Tibial artery (tissue), 4 donors: ENCODE data around the gene PIGN.
"Not testable (repeated sequence)": the region's sequence is repeated elsewhere in the genome, so short reads cannot be mapped to it uniquely, and the experiment has no call there.

Experiments used
- DNase-seq, 2 donors: peaks; one replicate each; pipeline ENCODE4 v3.0.0-alpha.2; 2019
- H3K27ac ChIP-seq, 2 donors: fragments of 200-600 bp; sonication (generic) in 1 of 2; 1 replicate in 1 of 2; 2 replicates in 1 of 2; pipeline ENCODE4 v1.5.1; 2018 to 2019; ENCODE audit warnings: mild to moderate bottlenecking in 1 of 2
- H3K27me3 ChIP-seq, 2 donors: fragments of 200-600 bp; sonication (generic) in 1 of 2; one replicate each; pipeline versions ENCODE4 v1.5.1 to v1.6.0; 2016 to 2019
- H3K36me3 ChIP-seq, 3 donors: fragments of 200-600 bp; sonication (generic) in 2 of 3; one replicate each; pipeline ENCODE4 v1.5.1; 2016 to 2019; ENCODE audit warnings: mild to moderate bottlenecking in 2 of 3
- H3K4me1 ChIP-seq, 4 donors: fragments of 200-600 bp; sonication (generic) in 2 of 4; 1 replicate in 3 of 4; 2 replicates in 1 of 4; pipeline ENCODE4 v1.5.1; 2016 to 2019
- H3K4me3 ChIP-seq, 2 donors: fragments of 200-600 bp; sonication (generic) in 1 of 2; 1 replicate in 1 of 2; 2 replicates in 1 of 2; pipeline ENCODE4 v1.5.1; 2018 to 2019; ENCODE audit warnings: mild to moderate bottlenecking in 2 of 2
- H3K9me3 ChIP-seq, 3 donors: fragments of 200-600 bp; sonication (generic) in 1 of 3; one replicate each; pipeline ENCODE4 v1.5.1; 2016 to 2019
- intact Hi-C: fragments of 100-400 bp; cut with DNase I; formaldehyde crosslinking; loops from one replicate; pipeline ENCODE4 v1.15.0; 2023; ENCODE audit warnings: low total_unique reads
- TF ChIP-seq, protein P1 (sequence below), 2 experiments: fragments of 200-600 bp in 1 of 2; fragments of 450-650 bp in 1 of 2; IDR thresholded peaks; one replicate each; pipeline ENCODE4 v1.5.1; 2017 to 2019; ENCODE audit warnings: antibody characterized with exemption in 2 of 2, mild to moderate bottlenecking in 1 of 2, moderate library complexity in 1 of 2

Gene PIGN

DNA sequence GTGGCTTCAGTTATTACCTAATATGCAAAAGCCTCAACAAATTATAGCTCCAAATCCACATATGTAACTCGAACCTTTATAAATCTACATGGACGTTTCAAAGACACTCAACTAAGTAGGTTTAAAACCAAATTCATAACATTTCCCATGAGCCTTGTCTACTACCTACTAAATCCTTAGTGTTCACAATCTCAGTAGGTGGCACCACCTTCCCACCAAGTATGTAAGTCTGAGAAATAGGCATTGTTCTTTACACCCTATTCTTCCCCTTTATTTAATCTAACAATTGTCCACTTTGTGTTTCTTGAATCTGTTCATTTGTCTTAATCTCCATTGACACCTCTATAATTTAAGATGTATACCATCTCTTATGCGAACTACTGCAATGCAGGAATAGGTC is 4.6 kb downstream of the PIGN start:
- Histone ChIP-seq H3K9me3 (no peaks in the 10 kb centered on the region), H3K27ac (no peak overlapping the region), H3K36me3 (no peaks in the 10 kb centered on the region), H3K4me3 (no peak overlapping the region), H3K27me3 (no peaks in the 10 kb centered on the region), H3K4me1 (peaks cover 0 to 15% (median 7%) of the 10 kb centered on the region in 4 donors)
- TF ChIP-seq, protein P1, sequence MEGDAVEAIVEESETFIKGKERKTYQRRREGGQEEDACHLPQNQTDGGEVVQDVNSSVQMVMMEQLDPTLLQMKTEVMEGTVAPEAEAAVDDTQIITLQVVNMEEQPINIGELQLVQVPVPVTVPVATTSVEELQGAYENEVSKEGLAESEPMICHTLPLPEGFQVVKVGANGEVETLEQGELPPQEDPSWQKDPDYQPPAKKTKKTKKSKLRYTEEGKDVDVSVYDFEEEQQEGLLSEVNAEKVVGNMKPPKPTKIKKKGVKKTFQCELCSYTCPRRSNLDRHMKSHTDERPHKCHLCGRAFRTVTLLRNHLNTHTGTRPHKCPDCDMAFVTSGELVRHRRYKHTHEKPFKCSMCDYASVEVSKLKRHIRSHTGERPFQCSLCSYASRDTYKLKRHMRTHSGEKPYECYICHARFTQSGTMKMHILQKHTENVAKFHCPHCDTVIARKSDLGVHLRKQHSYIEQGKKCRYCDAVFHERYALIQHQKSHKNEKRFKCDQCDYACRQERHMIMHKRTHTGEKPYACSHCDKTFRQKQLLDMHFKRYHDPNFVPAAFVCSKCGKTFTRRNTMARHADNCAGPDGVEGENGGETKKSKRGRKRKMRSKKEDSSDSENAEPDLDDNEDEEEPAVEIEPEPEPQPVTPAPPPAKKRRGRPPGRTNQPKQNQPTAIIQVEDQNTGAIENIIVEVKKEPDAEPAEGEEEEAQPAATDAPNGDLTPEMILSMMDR (IDR thresholded peaks at IDR 0.05), result no peak
- no peak for DNase-seq
- intact Hi-C loops, result loop anchor here (5.0 to 10.0 kb wide), 4 partner anchors 70 to 1233 kb away; partner anchors contain the start of gene ZCCHC2

DNA sequence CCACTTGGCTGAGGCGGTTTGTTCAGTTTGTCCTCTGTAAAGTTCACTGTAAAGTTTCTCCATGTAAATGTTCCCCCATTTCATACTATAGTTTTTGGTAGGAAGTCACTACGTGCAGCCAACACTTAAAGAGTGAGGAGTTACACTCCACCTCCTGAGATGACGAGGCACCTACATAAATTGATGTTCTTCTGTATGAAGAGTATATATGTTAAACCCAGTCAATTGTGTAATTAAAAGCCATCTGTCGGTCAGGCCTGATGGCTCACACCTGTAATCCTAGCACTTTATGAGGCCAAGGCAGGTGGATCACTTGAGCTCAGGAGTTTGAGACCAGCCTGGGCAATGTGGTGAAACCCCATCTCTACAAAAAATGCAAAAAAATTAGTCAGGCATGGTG is 7.6 kb downstream of the PIGN start:
- TF ChIP-seq, protein P1 (IDR thresholded peaks at IDR 0.05), result no peak
- no peak overlapping the region for H3K27ac ChIP-seq
- H3K9me3 ChIP-seq, result no peaks in the 10 kb centered on the region
- intact Hi-C loops, result no loop called here
- H3K27me3 ChIP-seq, result no peaks in the 10 kb centered on the region
- H3K4me3 ChIP-seq, result no peak overlapping the region
- H3K4me1 ChIP-seq, result no peaks in the 10 kb centered on the region
- no peaks in the 10 kb centered on the region for H3K36me3 ChIP-seq
- DNase-seq, result no peak

DNA sequence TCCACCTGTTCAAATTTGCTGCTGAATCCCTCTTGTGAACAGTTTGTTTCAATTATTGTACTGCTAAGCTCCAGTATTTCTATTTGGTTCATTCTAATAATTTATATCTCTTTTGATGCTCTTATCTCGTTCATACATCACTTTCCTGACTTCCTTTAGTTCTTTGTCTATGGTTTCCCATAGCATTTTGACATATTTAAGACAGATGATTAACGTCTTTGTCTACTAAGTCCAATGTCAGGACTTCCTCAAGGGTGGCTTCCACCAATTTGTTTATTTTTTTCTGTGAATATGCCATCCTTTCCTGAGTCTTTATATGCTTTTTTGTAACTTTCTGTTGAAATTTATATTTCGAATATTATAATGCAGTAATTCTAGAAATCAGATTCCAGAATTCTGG is 9.6 kb downstream of the PIGN start:
- no peak for DNase-seq
- intact Hi-C loops, result no loop called here
- Histone ChIP-seq H3K36me3 (no peaks in the 10 kb centered on the region), H3K4me1 (no peaks in the 10 kb centered on the region), H3K9me3 (no peaks in the 10 kb centered on the region), H3K4me3 (no peak overlapping the region), H3K27ac (no peak overlapping the region), H3K27me3 (no peaks in the 10 kb centered on the region)
- TF ChIP-seq, protein P1 (IDR thresholded peaks at IDR 0.05), result no peak

DNA sequence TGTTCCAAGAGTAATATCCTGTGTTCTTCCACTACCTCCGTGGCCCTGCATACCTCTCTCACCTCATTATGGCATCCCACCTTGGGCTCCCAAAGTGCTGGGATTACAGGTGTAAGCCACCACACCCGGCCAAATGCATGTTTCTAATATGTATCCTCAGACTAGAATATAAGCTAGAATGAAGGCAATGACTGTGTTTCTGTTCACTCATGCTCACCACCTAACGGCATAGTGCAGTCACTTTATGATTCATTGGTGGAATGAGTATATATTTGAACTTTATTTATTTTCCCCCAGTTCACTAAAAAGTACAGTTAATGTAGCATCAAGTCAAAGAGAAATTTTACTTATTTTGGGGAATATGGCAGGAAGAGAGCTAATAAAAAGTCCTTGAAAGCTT is 11.3 kb downstream of the PIGN start:
- Histone ChIP-seq H3K27ac (no peak overlapping the region), H3K4me1 (no peaks in the 10 kb centered on the region), H3K27me3 (no peaks in the 10 kb centered on the region), H3K36me3 (no peaks in the 10 kb centered on the region), H3K9me3 (no peaks in the 10 kb centered on the region), H3K4me3 (no peak overlapping the region)
- intact Hi-C loops, result no loop called here
- TF ChIP-seq, protein P1 (IDR thresholded peaks at IDR 0.05), result no peak
- no peak for DNase-seq

DNA sequence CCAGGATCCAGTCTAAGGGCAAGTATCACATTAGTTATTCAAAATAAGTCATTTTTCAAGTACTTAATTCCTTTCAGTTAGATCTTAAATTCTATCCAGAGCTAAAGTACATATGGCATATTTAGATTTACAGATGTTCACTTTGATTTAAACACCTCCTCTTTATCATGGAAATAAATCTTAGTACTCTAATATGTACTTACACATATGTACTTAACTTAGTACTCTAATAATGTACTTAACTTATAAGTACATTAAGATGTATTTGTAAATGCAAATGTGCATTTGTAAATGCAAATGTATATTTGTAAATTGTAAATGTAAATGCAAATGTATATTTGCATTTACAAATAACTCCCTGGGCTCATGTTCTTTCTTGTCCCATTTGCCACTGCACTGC is 14.6 kb downstream of the PIGN start:
- no peak overlapping the region for H3K4me3 ChIP-seq
- H3K27ac ChIP-seq, result no peak overlapping the region
- TF ChIP-seq, protein P1 (IDR thresholded peaks at IDR 0.05), result no peak
- peaks cover 0 to 4% (median 0%) of the 10 kb centered on the region in 4 donors for H3K4me1 ChIP-seq
- DNase-seq, result no peak
- no peaks in the 10 kb centered on the region for H3K27me3 ChIP-seq
- no peaks in the 10 kb centered on the region for H3K36me3 ChIP-seq
- intact Hi-C loops, result no loop called here
- H3K9me3 ChIP-seq, result no peaks in the 10 kb centered on the region

DNA sequence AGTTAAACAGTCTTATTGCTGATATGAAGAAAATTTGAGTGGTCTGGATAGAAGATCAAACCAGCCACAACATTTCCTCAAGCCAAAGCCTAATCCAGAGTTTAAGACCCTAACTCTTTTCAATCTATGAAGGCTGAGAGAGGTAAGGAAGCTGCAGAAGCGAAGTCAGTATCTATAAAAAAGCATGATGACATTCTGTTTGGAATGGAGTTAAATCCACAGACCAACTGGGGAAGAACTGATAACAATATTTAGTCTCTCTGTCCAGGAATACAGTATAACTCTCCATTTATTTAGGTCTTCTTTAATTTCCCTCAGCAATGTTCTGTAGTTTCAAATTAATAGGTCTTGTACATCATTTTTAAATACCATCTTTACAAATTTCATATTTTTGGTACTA is 16.0 kb downstream of the PIGN start:
- Histone ChIP-seq H3K4me3 (no peak overlapping the region), H3K36me3 (no peaks in the 10 kb centered on the region), H3K9me3 (no peaks in the 10 kb centered on the region), H3K4me1 (peaks cover 0 to 4% (median 0%) of the 10 kb centered on the region in 4 donors), H3K27me3 (no peaks in the 10 kb centered on the region), H3K27ac (no peak overlapping the region)
- TF ChIP-seq, protein P1 (IDR thresholded peaks at IDR 0.05), result no peak
- no peak for DNase-seq
- intact Hi-C loops, result no loop called here

DNA sequence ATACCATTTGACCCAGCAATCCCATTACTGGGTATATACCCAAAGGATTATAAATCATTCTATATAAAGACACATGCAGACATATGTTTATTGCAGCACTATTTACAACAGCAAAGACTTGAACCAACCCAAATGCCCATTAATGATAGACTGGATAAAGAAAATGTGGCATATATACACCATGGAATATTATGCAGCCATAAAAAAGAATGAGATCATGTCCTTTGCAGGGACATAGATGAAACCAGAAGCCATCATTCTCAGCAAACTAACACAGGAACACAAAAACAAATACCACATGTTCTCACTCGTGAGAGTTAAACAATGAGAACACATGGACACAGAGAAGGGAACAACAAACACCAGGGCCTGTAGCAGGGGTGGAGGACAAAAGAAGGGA is 20.3 kb downstream of the PIGN start:
- DNase-seq, intact Hi-C loops, H3K27me3 ChIP-seq, H3K4me3 ChIP-seq, H3K4me1 ChIP-seq, H3K36me3 ChIP-seq, H3K27ac ChIP-seq, H3K9me3 ChIP-seq: not testable (repeated sequence)
